SK-N-SH (cell line): Measurements from ENCODE around the gene ATP8B1.

Experiments used
- EP300 ChIP-seq, 2 experiments: IDR thresholded peaks; 2 replicates each; pipeline versions ENCODE4 v1.4.0 to v1.6.1; 2012; ENCODE audit warnings: borderline replicate concordance in 1 of 2, low read depth in 1 of 2, low read length in 1 of 2
- MAX ChIP-seq: IDR thresholded peaks from 2 replicates; pipeline ENCODE4 v1.4.0; 2012; ENCODE audit warnings: low read depth
- POLR2AphosphoS5 ChIP-seq: IDR thresholded peaks from 2 replicates; pipeline ENCODE4 v1.6.1; 2012; ENCODE audit warnings: low read depth, low read length
- RAD21 ChIP-seq: IDR thresholded peaks from 2 replicates; pipeline ENCODE4 v1.6.1; 2012; ENCODE audit warnings: mild to moderate bottlenecking, low read length
- USF2 ChIP-seq: fragments of 150-350 bp; IDR thresholded peaks from 2 replicates; pipeline ENCODE4 v1.6.1; 2017; ENCODE audit warnings: antibody characterized with exemption, low read length, low read depth, borderline replicate concordance
- YY1 ChIP-seq: IDR thresholded peaks from 2 replicates; pipeline ENCODE4 v1.4.0; 2012; ENCODE audit warnings: low read depth, mild to moderate bottlenecking
- TF ChIP-seq, protein P1 (sequence below): fragments of 200-600 bp; sonication (generic); IDR thresholded peaks from 2 replicates; pipeline ENCODE4 v1.6.1; 2017; ENCODE audit warnings: antibody characterized with exemption, mild to moderate bottlenecking, moderate library complexity
- TF ChIP-seq, protein P2 (sequence below): IDR thresholded peaks from 2 replicates; pipeline ENCODE4 v1.4.0; 2012; ENCODE audit warnings: low read depth, borderline replicate concordance

DNA sequence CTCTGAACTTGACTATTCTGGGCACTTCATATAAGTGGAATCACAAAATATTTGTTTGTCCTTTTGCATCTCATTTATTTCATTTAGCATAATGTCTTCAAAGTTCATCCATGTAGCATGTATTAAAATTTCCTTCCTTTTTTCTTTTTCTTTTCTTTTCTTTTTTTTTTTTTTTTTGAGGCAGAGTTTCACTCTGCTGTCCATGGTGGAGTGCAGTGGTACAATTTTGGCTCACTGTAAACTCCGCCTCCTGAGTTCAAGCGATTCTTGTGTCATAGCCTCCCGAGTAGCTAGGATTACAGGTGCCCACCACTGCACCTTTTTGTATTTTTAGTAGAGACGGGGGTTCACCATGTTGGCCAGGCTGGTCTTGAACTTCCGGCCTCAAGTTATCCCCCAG lies 11.9 kb downstream of the ATP8B1 start:
- TF ChIP-seq, protein P1, sequence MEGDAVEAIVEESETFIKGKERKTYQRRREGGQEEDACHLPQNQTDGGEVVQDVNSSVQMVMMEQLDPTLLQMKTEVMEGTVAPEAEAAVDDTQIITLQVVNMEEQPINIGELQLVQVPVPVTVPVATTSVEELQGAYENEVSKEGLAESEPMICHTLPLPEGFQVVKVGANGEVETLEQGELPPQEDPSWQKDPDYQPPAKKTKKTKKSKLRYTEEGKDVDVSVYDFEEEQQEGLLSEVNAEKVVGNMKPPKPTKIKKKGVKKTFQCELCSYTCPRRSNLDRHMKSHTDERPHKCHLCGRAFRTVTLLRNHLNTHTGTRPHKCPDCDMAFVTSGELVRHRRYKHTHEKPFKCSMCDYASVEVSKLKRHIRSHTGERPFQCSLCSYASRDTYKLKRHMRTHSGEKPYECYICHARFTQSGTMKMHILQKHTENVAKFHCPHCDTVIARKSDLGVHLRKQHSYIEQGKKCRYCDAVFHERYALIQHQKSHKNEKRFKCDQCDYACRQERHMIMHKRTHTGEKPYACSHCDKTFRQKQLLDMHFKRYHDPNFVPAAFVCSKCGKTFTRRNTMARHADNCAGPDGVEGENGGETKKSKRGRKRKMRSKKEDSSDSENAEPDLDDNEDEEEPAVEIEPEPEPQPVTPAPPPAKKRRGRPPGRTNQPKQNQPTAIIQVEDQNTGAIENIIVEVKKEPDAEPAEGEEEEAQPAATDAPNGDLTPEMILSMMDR, result no peak
- TF ChIP-seq EP300 (IDR thresholded peaks at IDR 0.05; ENCODE audit: borderline replicate concordance in 1 of 2, low read depth in 1 of 2, low read length in 1 of 2) (no peak), RAD21 (no peak), YY1 (no peak), POLR2AphosphoS5 (no peak), MAX (no peak), USF2 (no peak)
- TF ChIP-seq, protein P2, sequence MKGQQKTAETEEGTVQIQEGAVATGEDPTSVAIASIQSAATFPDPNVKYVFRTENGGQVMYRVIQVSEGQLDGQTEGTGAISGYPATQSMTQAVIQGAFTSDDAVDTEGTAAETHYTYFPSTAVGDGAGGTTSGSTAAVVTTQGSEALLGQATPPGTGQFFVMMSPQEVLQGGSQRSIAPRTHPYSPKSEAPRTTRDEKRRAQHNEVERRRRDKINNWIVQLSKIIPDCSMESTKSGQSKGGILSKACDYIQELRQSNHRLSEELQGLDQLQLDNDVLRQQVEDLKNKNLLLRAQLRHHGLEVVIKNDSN, result no peak
